Measurements from ENCODE around the gene PPM1L. TPM values are rescaled to one million over a fixed set of nuclear protein-coding genes. Genes with fewer than 3 reads are reported as not detected.

PPM1L gene
- 6.0 and 6.7 TPM in 2 replicates for total RNA-seq

GRCh38 chr3:160755776-160756304 is at the start of gene PPM1L:
TSS of gene PPM1L (plus strand) at chr3:160756231.

GRCh38 chr3:161104561-161105551 is 348.8 kb downstream of the PPM1L start, which contains the start of gene B3GALNT1:
TSS of gene B3GALNT1 (minus strand) at chr3:161105349. CDS start at chr3:161086754, 18,595 bp downstream.

Other genes with a start within 250 kb of the PPM1L start
- gene KPNA4, start 190.7 kb upstream of the PPM1L start, total RNA-seq, result 44.1 and 45.5 TPM in 2 replicates
- gene ARL14, start 79.1 kb upstream of the PPM1L start, total RNA-seq, result not detected in 2 replicates

Data from hair follicle dermal papilla cell (primary cell).